Measurements from ENCODE around the gene TRIM22. TPM values are rescaled to one million over a fixed set of nuclear protein-coding genes. Genes with fewer than 3 reads are reported as not detected.

Gene TRIM22
- total and polyA plus RNA-seq, 8 donors, result 23.1 to 137 (median 27.8) TPM

- Histone ChIP-seq H3K9me3 (no peaks in the 10 kb centered on the region), H3K27ac (no peak overlapping the region), H3K36me3 (no peaks in the 10 kb centered on the region), H3K27me3 (no peaks in the 10 kb centered on the region), H3K4me1 (no peaks in the 10 kb centered on the region), H3K4me3 (no peak overlapping the region)
- intact Hi-C loops (cut with DNase I), result no loop called here
- no peak for TF ChIP-seq CTCF (IDR thresholded peaks at IDR 0.05)
- ATAC-seq (no peak), DNase-seq (no peak)
Observed at GRCh38 chr11:5722622-5723021, 33.0 kb downstream of the TRIM22 start.

- no peaks in the 10 kb centered on the region for H3K27me3 ChIP-seq
- no peak for DNase-seq
- H3K4me1 ChIP-seq, result no peaks in the 10 kb centered on the region
- no peak overlapping the region for H3K4me3 ChIP-seq
- no peaks in the 10 kb centered on the region for H3K9me3 ChIP-seq
- H3K27ac ChIP-seq, result no peak overlapping the region
- H3K36me3 ChIP-seq, result no peaks in the 10 kb centered on the region
- no peak for ATAC-seq
- no peak for TF ChIP-seq CTCF (IDR thresholded peaks at IDR 0.05)
- intact Hi-C loops (cut with DNase I), result no loop called here
Observed at GRCh38 chr11:5726351-5726750, 36.8 kb downstream of the TRIM22 start.

GRCh38 chr11:5727691-5728090 is 38.1 kb downstream of the TRIM22 start:
- ATAC-seq (no peak), DNase-seq (no peak)
- H3K9me3 ChIP-seq, result no peaks in the 10 kb centered on the region
- H3K27me3 ChIP-seq, result no peaks in the 10 kb centered on the region
- no peak overlapping the region for H3K27ac ChIP-seq
- no peaks in the 10 kb centered on the region for H3K4me1 ChIP-seq
- intact Hi-C loops (cut with DNase I), result no loop called here
- no peak for TF ChIP-seq CTCF (IDR thresholded peaks at IDR 0.05)
- H3K36me3 ChIP-seq, result no peaks in the 10 kb centered on the region
- no peak overlapping the region for H3K4me3 ChIP-seq

GRCh38 chr11:5736396-5736795 is 46.8 kb downstream of the TRIM22 start, which contains the start of gene OR56B1:
Gene OR56B1, plus strand, starts transcription at chr11:5736448. Its CDS starts 69 bp downstream, at chr11:5736517.
- no peak within 1 kb of the TSS for H3K27ac ChIP-seq
- no peaks in the 10 kb centered on the region for H3K4me1 ChIP-seq
- ATAC-seq, result no peak
- no peaks in the 10 kb centered on the region for H3K36me3 ChIP-seq
- DNase-seq, result no peak
- no peak for TF ChIP-seq CTCF (IDR thresholded peaks at IDR 0.05)
- no peaks in the 10 kb centered on the region for H3K27me3 ChIP-seq
- intact Hi-C loops (cut with DNase I), result no loop called here
- H3K9me3 ChIP-seq, result peaks cover 0 to 3% of the 10 kb centered on the region in 2 donors
- no peak within 1 kb of the TSS for H3K4me3 ChIP-seq

- no peak overlapping the region for H3K4me3 ChIP-seq
- no peak overlapping the region for H3K27ac ChIP-seq
- H3K4me1 ChIP-seq, result no peaks in the 10 kb centered on the region
- no peak for TF ChIP-seq CTCF (IDR thresholded peaks at IDR 0.05)
- H3K9me3 ChIP-seq, result peaks cover 0 to 10% of the 10 kb centered on the region in 2 donors
- intact Hi-C loops (cut with DNase I), result no loop called here
- no peaks in the 10 kb centered on the region for H3K36me3 ChIP-seq
- ATAC-seq, result peak; percentile 25
- H3K27me3 ChIP-seq, result no peaks in the 10 kb centered on the region
- DNase-seq, result no peak
Observed at GRCh38 chr11:5737091-5737490, 47.5 kb downstream of the TRIM22 start.
